Left lobe of liver (tissue), 2 donors: ENCODE results near the gene CA4. TPM values are rescaled to one million over a fixed set of nuclear protein-coding genes. Genes with fewer than 3 reads are reported as not detected.
A peak's percentile ranks its signal among the peaks of the same experiment; 100 is the strongest.
"Not testable (repeated sequence)": the region's sequence is repeated elsewhere in the genome, so short reads cannot be mapped to it uniquely, and the experiment has no call there.

ENCODE experiments used
- ATAC-seq: fragments of 200-7000 bp; cut with Tn5 transposase; one replicate; pipeline ENCODE4 v1.9.1; 2020; ENCODE audit warnings: mild to moderate bottlenecking, moderate library complexity
- DNase-seq: peaks from one replicate; pipeline ENCODE4 v3.0.0-alpha.2; 2020; ENCODE audit warnings: low spot score
- total RNA-seq: library from RNA; stranded (reverse); gene quantifications from one replicate; pipeline ENCODE4 v1.2.1, GENCODE V29; 2021
- donor health status: DM: no; HTN: no; CAD: no; lungs with moderate emphysema.
- donor health status: DM: no; HTN: yes; CAD: no.

Gene CA4
- 0.53 TPM for total RNA-seq

- ATAC-seq, result peak; percentile 11
- DNase-seq, result no peak
Observed at GRCh38 chr17:60149691-60150582, at the start of gene CA4. TSS of gene CA4 (plus strand) at chr17:60149973. CDS start at chr17:60150035, 62 bp downstream.

- ATAC-seq, result not testable (repeated sequence)
Observed at GRCh38 chr17:60100577-60100976, 49.2 kb upstream of the CA4 start.

GRCh38 chr17:60102015-60102631 is 47.6 kb upstream of the CA4 start:
- not testable (repeated sequence) for ATAC-seq, DNase-seq

More at GRCh38 chr17:60100577-60100976, 49.2 kb upstream of the CA4 start:
- DNase-seq, result not testable (repeated sequence)

- DNase-seq, result no peak
- peak; percentile 56 for ATAC-seq
Observed at GRCh38 chr17:60102632-60103096, 47.1 kb upstream of the CA4 start.

GRCh38 chr17:60103957-60104356 is 45.8 kb upstream of the CA4 start:
- ATAC-seq, result no peak
- no peak for DNase-seq

- DNase-seq, result no peak
- no peak for ATAC-seq
Observed at GRCh38 chr17:60106340-60107059, 43.3 kb upstream of the CA4 start.

GRCh38 chr17:60107526-60108257 is 42.1 kb upstream of the CA4 start:
- DNase-seq, result no peak
- no peak for ATAC-seq

- not testable (repeated sequence) for DNase-seq
- peak; percentile 50 for ATAC-seq
Observed at GRCh38 chr17:60108309-60108708, 41.5 kb upstream of the CA4 start.

GRCh38 chr17:60108712-60109111 is 41.1 kb upstream of the CA4 start:
- ATAC-seq, result no peak
- no peak for DNase-seq

- ATAC-seq (no peak), DNase-seq (no peak)
Observed at GRCh38 chr17:60109161-60109560, 40.6 kb upstream of the CA4 start.

GRCh38 chr17:60110586-60110985 is 39.2 kb upstream of the CA4 start:
- no peak for ATAC-seq
- DNase-seq, result no peak

GRCh38 chr17:60111661-60112060 is 38.1 kb upstream of the CA4 start:
- DNase-seq, result not testable (repeated sequence)
- ATAC-seq, result peak; percentile 94

- not testable (repeated sequence) for DNase-seq, ATAC-seq
Observed at GRCh38 chr17:60115364-60115763, 34.4 kb upstream of the CA4 start.

- not testable (repeated sequence) for ATAC-seq, DNase-seq
Observed at GRCh38 chr17:60116196-60116595, 33.6 kb upstream of the CA4 start.

GRCh38 chr17:60119162-60119561 is 30.6 kb upstream of the CA4 start:
- DNase-seq, result not testable (repeated sequence)
- peak; percentile 10 for ATAC-seq

- peak; percentile 78 for ATAC-seq
- DNase-seq, result not testable (repeated sequence)
Observed at GRCh38 chr17:60119807-60120748, 29.7 kb upstream of the CA4 start.

GRCh38 chr17:60127068-60128064 is 22.4 kb upstream of the CA4 start:
- peak; percentile 15 for DNase-seq
- ATAC-seq, result no peak
